GM18498 (cell line): ENCODE results near the gene ATAD2B.

ENCODE experiments used
- ATAC-seq: cut with Tn5 transposase; IDR thresholded peaks from one replicate; pipeline ENCODE4 v1.9.1; 2021; ENCODE audit warnings: mild to moderate bottlenecking, moderate library complexity; ENCODE audit not compliant: unreplicated experiment

The ATAD2B gene

GRCh38 chr2:23915327-23915726, 11.6 kb downstream of the ATAD2B start:
- ATAC-seq = no peak

GRCh38 chr2:23912054-23912453, 14.9 kb downstream of the ATAD2B start:
- ATAC-seq = no peak

- ATAC-seq = no peak
Observed at GRCh38 chr2:23905155-23905554, 21.8 kb downstream of the ATAD2B start.

DNA sequence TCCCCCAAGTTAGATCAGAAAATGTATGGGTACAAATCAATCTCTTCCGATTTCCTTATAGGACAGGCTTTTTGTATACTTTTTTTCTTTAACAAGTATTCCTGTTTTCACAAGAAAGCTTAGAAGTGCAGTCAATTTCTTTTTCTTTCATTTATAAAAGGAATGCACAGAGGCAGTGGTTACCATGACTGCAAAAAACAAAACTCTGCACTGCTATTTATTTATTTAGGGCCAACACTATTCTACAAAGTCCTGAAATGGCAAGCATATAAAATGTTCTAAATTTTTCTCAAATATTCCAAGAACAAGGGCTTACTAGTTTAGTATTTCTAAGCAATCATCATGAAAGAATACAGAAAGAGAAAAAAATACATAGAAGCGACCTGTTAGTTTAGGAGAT, 22.2 kb downstream of the ATAD2B start:
- ATAC-seq = no peak

GRCh38 chr2:23904215-23904614, 22.7 kb downstream of the ATAD2B start:
- no peak for ATAC-seq

- ATAC-seq = no peak
Observed at GRCh38 chr2:23903034-23903433, 23.9 kb downstream of the ATAD2B start.

DNA sequence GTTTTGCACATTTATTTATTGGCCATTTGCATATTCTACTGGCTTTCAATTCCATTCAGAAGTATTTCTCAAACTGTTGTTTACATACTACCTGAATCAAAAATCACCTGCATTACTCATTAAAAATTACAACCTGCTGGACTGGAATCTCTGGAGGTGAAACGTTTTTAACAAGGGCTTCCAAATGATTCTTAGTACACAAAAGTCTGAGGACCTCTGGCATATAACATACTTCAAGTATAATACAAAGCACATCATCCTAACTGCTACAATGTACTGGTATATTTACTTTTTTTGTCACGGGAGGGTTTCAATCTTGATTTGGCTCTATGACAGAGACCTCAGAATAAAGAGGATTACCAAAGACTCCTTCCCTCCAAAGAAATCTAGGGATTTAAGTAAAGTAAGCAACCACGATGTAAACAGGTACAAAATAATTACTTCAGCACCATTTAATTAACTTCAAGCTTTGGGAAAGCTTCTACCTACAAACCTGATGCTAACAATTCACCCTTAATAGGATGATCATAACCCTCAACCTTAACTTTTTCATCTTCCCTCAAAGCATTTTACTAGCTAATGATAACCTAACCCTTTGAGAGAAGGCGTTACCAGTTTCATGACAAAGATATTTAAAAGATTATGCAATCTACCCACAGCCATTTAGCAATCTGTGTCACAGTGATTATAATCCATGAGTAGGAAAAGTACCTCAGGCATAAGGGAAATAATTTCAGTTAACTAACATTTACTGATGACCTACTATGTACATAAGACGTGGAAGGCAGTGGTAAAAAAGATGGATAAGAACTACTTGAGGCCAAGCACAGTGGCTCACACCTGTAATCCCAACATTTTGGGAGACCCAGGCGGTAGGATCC, 24.7 kb downstream of the ATAD2B start:
- ATAC-seq = no peak

GRCh38 chr2:23900541-23901322, 26.2 kb downstream of the ATAD2B start:
- no peak for ATAC-seq

DNA sequence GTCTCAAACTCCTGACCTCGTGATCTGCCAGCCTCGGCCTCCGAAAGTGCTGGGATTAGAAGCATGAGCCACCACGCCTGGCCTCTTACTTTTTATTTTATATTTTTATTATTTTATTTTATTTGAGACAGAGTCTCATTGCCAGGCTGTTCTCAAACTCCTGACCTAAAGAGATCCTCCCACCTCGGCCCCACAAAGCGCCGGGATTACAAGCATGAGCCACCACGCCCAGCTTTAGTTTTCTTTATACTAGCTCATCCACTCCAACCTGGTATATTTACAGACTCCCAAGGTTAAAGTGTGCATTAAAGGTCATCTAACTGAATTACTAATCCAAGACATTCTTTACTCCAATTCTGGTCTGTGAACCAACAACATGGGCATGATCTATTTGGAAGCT, 26.8 kb downstream of the ATAD2B start:
- ATAC-seq = no peak

DNA sequence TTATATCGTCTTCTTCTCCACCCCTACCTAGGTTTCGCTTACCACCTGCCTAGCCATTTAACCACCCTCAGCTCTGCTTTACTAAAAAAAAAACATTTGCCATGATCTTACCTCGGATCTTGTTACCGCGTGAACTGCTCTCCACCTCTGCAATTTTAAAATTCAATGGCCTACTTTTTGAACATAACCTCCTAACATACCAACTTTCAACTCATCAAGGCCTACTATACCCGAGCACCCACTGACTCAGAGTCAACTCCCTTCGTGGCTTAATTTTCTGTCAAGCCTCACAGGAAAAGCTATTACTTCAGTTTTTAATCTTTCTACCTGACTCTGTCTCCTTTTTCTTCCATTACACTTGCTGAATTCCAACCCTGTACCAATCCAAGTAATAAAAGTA, 55.7 kb downstream of the ATAD2B start:
- no peak for ATAC-seq

- ATAC-seq = no peak
Observed at GRCh38 chr2:23867449-23867848, 59.5 kb downstream of the ATAD2B start.

GRCh38 chr2:23862716-23863426, 64.1 kb downstream of the ATAD2B start:
- ATAC-seq = no peak

DNA sequence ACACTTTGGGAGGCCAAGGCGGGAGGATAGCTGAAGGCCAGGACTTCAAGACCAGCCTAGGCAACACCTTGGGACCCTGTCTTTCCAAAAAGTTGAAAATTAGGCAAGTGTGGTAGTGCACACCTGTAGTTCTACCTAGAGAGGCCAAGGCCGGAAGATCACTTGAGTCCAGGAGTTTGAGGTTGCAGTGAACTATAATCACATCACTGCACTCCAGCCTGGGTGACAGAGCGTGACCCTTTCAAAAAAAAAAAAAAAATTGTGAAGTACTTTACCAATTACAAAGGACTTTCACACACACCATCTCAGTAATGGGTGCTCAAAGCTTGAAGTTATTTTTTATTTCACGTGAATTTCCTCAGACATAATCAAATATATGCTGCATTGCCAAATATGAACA, 65.0 kb downstream of the ATAD2B start:
- no peak for ATAC-seq

GRCh38 chr2:23859983-23860382, 66.9 kb downstream of the ATAD2B start:
- no peak for ATAC-seq

DNA sequence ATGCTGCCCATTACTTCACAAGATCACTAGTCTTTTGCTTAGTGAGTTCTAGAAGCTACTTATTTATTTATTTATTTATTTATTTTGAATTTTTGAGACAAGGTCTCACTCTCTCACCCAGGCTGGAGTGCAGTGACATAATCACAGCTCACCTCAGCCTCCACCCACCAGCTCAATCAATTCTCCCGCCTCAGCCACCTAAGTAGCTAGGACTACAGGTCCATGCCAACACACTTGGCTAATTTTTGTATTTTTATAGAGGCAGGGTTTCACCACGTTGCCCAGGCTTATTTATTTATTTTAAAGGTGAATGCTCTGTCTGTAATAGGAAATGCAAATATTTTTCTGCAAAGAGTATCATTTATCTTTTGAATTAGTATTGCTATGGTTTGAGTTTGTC, 67.7 kb downstream of the ATAD2B start:
- no peak for ATAC-seq

DNA sequence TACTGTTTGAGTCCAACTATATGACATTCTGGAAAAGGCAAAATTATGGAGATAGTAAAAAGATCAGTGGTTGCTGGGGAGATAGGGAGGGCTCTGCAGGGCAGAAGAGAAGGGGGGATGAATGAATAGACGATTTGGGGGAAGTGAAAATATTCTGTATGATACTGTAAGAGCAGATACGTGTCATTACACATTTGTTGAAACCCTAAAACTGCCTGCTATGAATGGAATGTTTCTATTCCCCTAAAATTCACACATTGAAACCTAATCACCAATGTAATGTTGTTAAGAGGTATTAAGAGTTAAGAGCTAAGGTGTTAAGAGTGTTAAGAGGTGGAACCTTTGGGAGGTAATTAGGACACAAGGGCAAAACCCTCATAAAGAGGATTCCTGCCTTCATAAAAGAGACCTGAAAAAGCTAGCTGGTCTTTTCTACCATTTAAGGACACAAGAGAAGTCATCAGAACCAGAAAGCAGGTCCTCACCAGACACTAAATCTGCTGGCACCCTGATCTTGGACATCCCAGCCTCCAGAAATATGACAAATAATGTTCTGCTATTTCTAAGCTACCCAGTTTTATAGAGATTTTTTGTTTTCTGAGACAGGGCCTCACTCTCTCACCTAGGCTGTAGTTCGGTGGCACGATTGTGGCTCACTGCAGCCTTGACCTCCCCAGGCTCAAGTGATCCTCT, 76.2 kb downstream of the ATAD2B start:
- ATAC-seq = peak; percentile 82

GRCh38 chr2:23844905-23845304, 82.0 kb downstream of the ATAD2B start:
- ATAC-seq = no peak

DNA sequence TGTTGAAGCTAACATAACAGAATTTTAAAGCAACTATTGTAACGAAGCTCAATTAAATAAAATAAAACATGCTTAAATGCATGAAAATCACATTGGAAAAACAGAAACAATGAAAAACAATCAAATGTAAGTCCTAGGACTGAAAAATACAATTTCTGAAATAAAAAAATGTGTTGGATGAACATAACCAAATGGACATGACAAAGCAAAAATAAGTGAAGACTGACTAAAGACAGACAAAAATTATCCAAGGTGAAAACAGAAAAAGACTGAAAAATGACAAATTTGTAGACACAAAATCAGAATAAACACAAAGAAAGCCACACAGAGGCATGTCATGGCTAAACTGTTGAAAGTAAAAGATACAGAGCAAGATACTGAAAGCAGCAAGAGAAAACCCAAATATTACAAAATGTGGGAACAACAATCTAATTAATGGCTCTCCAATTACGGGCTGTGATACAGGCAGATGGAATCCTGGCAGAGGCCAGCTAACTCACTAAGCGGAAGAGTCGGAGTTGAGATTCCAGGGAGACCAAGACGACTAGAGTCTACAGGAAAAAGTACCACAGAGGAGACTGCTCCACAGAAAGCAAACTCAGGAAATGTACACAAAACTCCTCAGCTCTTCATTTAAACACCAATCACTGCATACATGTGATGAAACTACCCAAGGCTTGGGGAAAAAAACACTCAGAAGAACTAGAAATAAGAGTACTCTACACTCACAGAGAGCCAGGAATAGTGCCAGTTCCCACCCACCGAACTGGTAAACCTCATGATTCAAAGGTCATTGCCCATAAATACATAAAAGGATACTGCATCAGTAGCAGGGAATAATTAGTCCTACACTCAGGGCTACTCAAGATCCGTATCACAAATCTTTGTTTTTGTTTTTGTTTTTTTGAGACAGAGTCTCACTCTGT, 83.6 kb downstream of the ATAD2B start:
- no peak for ATAC-seq

- ATAC-seq = no peak
Observed at GRCh38 chr2:23839919-23840578, 86.9 kb downstream of the ATAD2B start.
